ENCODE results near the gene OSBPL5. TPM values are rescaled to one million over a fixed set of nuclear protein-coding genes. Genes with fewer than 3 reads are reported as not detected.
"Not testable (repeated sequence)": the region's sequence is repeated elsewhere in the genome, so short reads cannot be mapped to it uniquely, and the experiment has no call there.

OSBPL5 gene
- total RNA-seq, 4 donors from 2014 or later, result 59.6 to 119 (median 71.7) TPM

DNA sequence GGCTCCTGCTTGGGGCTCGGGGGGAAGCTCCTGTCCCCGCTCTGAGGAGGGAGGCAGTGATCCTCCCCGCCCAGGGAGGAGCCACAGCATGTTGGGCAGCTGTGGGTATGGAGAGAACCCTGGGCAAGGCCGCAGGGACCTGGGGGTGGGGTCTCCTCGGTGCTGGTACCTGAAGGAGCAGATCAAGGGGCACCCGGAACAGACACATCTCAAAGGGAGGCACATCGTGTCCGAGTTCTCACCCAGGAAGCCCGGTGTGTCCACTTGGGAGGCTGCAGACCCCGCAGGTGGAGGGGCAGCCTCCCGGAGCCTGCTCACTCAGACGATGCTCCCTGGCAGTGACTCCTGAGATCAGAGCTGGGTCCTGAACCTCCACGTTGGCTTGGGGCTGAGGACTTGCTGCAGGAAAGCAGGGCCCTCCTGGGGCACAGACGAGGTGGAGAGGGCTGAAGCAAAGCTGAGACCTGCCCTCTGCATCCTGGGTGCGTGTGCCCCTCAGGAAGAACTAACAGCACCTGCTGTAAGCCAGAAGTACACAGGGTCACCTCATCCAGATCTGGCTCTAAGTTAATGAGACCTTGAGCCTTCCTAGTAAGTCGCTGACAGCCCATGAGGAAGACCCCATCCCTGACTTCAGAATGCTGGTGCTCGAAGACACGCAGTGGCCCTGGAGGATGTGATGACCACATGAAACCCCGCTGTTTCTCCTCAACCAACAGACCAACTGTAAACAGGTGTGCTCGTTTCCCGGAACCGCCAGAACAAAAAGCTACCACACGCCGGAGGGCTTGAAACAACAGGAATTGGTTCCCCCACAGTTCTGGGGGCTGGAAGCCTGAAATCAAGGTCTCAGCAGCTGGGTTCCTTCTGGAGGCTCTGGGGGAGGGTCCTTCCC is 5.9 kb upstream of the OSBPL5 start:
- Histone ChIP-seq H3K36me3 (no peaks in the 10 kb centered on the region), H3K27ac (replicated peaks in 1 of 4) (no peak overlapping the region), H3K4me3 (no peak overlapping the region), H3K4me1 (peaks cover 19 to 29% (median 24%) of the 10 kb centered on the region in 4 donors), H3K9me3 (peaks cover 0 to 2% (median 0%) of the 10 kb centered on the region in 4 donors), H3K27me3 (no peaks in the 10 kb centered on the region)
- no peak for DNase-seq (ENCODE audit: extremely low spot score)
- intact Hi-C loops (cut with DNase I), result no loop called here
- TF ChIP-seq, protein P1, sequence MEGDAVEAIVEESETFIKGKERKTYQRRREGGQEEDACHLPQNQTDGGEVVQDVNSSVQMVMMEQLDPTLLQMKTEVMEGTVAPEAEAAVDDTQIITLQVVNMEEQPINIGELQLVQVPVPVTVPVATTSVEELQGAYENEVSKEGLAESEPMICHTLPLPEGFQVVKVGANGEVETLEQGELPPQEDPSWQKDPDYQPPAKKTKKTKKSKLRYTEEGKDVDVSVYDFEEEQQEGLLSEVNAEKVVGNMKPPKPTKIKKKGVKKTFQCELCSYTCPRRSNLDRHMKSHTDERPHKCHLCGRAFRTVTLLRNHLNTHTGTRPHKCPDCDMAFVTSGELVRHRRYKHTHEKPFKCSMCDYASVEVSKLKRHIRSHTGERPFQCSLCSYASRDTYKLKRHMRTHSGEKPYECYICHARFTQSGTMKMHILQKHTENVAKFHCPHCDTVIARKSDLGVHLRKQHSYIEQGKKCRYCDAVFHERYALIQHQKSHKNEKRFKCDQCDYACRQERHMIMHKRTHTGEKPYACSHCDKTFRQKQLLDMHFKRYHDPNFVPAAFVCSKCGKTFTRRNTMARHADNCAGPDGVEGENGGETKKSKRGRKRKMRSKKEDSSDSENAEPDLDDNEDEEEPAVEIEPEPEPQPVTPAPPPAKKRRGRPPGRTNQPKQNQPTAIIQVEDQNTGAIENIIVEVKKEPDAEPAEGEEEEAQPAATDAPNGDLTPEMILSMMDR (IDR thresholded peaks at IDR 0.05), result no peak
- TF ChIP-seq POLR2A (IDR thresholded peaks at IDR 0.05; ENCODE audit: low read depth) (no peak), POLR2AphosphoS5 (IDR thresholded peaks at IDR 0.05) (no peak), EP300 (IDR thresholded peaks at IDR 0.05) (no peak)
- 87% methylated on average over 15 of the region's 24 CpGs for WGBS

DNA sequence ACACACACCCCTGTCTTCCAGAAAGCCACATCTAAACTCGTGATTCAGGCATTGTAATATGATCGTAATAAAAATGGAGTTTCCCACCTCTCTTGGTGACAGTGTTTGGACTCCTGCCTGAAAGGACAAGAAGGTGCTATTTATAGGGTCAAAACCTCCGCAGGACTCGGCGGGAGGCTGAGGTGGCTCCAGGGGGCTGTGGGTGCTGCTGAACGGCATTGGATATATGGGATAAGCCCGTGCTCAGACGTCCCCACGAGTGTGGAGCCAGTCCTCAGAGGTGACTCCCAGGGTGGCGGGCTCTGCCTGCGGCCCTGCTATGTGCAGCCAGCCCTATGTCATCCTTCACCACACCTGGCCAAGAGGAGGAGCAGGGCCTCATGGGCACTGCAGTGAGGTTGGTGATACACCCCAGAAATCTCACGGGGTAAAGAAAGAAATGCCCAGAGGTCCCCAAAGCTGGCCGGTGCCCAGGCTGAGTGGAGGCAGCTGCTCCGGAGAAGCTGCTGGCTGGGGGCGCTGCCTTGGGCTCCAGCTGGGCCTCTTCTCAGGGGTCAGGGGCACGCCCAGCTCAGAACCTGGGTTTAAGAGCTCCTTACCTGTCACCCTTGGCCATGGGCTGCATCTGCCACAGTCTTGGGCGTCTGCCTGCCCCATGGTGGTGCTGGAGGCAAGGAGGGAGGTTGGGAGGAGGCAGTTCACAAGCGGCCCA is 5.1 kb upstream of the OSBPL5 start:
- Histone ChIP-seq H3K4me3 (peak overlapping the region; percentile 45 to 62 (median 52)), H3K36me3 (no peaks in the 10 kb centered on the region), H3K9me3 (no peaks in the 10 kb centered on the region), H3K27ac (replicated peaks in 1 of 4) (peak overlapping the region; percentile 74 to 76 (median 75)), H3K4me1 (peaks cover 27 to 37% (median 32%) of the 10 kb centered on the region in 4 donors), H3K27me3 (no peaks in the 10 kb centered on the region)
- 35% methylated on average over 7 of the region's 18 CpGs for WGBS
- DNase-seq (ENCODE audit: extremely low spot score), result no peak
- intact Hi-C loops (cut with DNase I), result no loop called here
- no peak for TF ChIP-seq POLR2AphosphoS5 (IDR thresholded peaks at IDR 0.05)
- TF ChIP-seq, protein P1 (IDR thresholded peaks at IDR 0.05), result no peak
- TF ChIP-seq EP300 (IDR thresholded peaks at IDR 0.05), result no peak
- TF ChIP-seq POLR2A (IDR thresholded peaks at IDR 0.05; ENCODE audit: low read depth), result no peak

DNA sequence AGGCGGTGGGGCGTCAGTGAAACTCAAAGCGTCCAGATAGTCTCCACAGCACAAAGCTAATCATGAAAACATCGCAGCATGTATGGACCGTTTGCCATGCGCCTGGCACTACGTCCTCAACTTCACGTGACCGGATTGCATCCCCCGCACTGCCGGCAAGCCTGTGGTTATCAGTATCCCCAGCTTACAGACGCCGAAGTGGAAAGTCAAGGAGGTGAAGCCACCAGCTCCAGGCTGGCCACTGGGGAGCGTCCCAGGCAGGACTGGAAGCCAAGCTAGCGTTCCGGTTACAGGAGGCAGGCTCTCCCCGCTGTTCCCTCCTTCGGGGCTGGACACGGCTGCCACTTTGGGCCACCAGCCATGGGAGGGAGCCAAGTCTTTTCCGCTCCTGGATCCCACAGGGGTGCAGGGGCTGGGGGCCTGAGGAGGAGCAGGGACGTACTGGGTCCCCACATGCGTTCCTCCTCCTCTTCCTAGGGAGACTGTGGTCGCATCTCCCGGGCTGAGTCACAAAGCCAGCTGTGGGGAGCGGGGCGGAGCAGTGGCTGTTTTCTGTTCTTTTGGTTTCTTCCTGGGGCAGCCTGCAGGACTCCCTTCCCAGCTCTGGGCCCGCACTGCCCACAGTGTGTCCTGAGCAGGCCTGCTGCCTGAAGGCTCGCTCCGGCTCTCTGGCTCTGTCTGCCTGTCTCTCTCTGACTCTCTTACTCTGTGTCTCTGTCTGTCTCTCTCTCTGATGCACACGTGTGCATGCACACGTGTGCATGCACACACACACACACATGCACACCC is 4.3 kb upstream of the OSBPL5 start:
- TF ChIP-seq, protein P1 (IDR thresholded peaks at IDR 0.05), result peak in 2 of 3 experiments; percentile 7 to 22
- TF ChIP-seq POLR2AphosphoS5 (IDR thresholded peaks at IDR 0.05) (peak in 1 of 2 donors; percentile 4), POLR2A (IDR thresholded peaks at IDR 0.05; ENCODE audit: low read depth) (no peak)
- 3% methylated on average over 16 of the region's 31 CpGs for WGBS
- intact Hi-C loops (cut with DNase I), result loop anchor here (5.0 kb wide), 1 partner anchor 47 kb away; no protein-coding TSS in a partner anchor
- H3K36me3 ChIP-seq, result no peaks in the 10 kb centered on the region
- no peaks in the 10 kb centered on the region for H3K27me3 ChIP-seq
- no peak for DNase-seq (ENCODE audit: extremely low spot score)
- H3K9me3 ChIP-seq, result no peaks in the 10 kb centered on the region
- peak overlapping the region; percentile 45 to 62 (median 52) for H3K4me3 ChIP-seq
- H3K27ac ChIP-seq (replicated peaks in 1 of 4), result peak overlapping the region; percentile 74 to 76 (median 75)
- H3K4me1 ChIP-seq, result peaks cover 27 to 41% (median 33%) of the 10 kb centered on the region in 4 donors

DNA sequence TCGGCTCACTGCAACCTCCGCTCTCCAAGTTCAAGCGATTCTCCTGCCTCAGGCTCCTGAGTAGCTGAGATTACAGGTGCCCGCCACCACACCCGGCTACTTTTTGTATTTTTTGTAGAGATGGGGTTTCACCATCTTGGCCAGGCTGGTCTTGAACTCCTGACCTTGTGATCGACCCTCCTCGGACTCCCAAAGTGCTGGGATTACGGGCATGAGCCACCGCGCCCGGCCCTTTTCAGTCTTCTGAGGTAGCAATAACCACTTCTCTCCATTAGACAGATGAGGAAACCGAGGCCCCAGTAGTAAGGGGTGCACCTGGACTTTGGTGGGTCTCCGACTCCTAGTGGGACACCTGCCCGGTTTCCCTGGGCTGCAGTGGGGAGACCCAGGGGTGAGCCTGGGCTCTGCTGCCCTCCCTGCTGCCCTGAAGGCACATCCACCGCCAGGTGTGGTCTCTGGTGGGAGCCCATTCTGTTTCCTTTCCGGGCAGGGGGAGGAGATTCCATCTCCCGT is 3.7 kb upstream of the OSBPL5 start:
- DNase-seq (ENCODE audit: extremely low spot score), result not testable (repeated sequence)

More for the DNA sequence above, 3.7 kb upstream of the OSBPL5 start:
- intact Hi-C loops (cut with DNase I), result loop anchor here (5.0 kb wide), 1 partner anchor 46 kb away; no protein-coding TSS in a partner anchor
- not testable (repeated sequence) for H3K36me3 ChIP-seq, H3K9me3 ChIP-seq, H3K27me3 ChIP-seq
- Histone ChIP-seq H3K4me3 (peak overlapping the region; percentile 45 to 62 (median 52)), H3K4me1 (peaks cover 34 to 47% (median 39%) of the 10 kb centered on the region in 4 donors), H3K27ac (replicated peaks in 1 of 4) (peak overlapping the region; percentile 74 to 76 (median 75))
- 94% methylated on average over 12 of the region's 17 CpGs for WGBS
